Activated T-helper 1 cell treated with anti-CD3 and anti-CD28 coated beads, Interleukin-12 subunit alpha, Interleukin-12 subunit beta, Interleukin-2, Interleukin-4 antibody, amounts not matched to agents 30 ng/mL and 10 ng/mL and 1 ng/mL, durations not matched to agents 14 hours and 24 hours and 36 hours (primary cell): ENCODE results near the gene TIMP2. TPM values are rescaled to one million over a fixed set of nuclear protein-coding genes. Genes with fewer than 3 reads are reported as not detected.
"Not testable (repeated sequence)": the region's sequence is repeated elsewhere in the genome, so short reads cannot be mapped to it uniquely, and the experiment has no call there.

Source experiments
- DNase-seq: peaks from one replicate; pipeline ENCODE4 v3.0.0; 2021; ENCODE audit warnings: low spot score
- H3K27ac Mint-ChIP-seq: one replicate; pipeline ENCODE4 v1.8.0; 2021; ENCODE audit warnings: mild to moderate bottlenecking, mixed read lengths
- H3K27me3 Mint-ChIP-seq: one replicate; pipeline ENCODE4 v1.8.0; 2022; ENCODE audit warnings: mild to moderate bottlenecking, moderate library complexity, mixed read lengths; ENCODE audit not compliant: insufficient read depth
- H3K36me3 Mint-ChIP-seq: one replicate; pipeline ENCODE4 v1.8.0; 2021; ENCODE audit warnings: low read depth, mixed read lengths
- H3K4me1 Mint-ChIP-seq: one replicate; pipeline ENCODE4 v1.8.0; 2021; ENCODE audit warnings: low read depth, mixed read lengths
- H3K4me3 Mint-ChIP-seq: one replicate; pipeline ENCODE4 v1.8.0; 2021; ENCODE audit warnings: mild to moderate bottlenecking, moderate library complexity, mixed read lengths
- H3K9me3 Mint-ChIP-seq: one replicate; pipeline ENCODE4 v1.8.0; 2021; ENCODE audit warnings: mixed read lengths
- intact Hi-C: fragments of 100-400 bp; cut with micrococcal nuclease; formaldehyde crosslinking; loops from one replicate; pipeline ENCODE4 v1.15.1; 2024
- total RNA-seq: library from RNA; stranded (reverse); gene quantifications from 2 replicates; pipeline ENCODE4 v1.2.3, GENCODE V29; 2022

The TIMP2 gene
- total RNA-seq, 1 donor from 2014 or later = 1.1 TPM

- H3K36me3 Mint-ChIP-seq = no peaks in the 10 kb centered on the region
- intact Hi-C loops = no loop called here
- H3K27ac Mint-ChIP-seq = no peak overlapping the region
- H3K4me3 Mint-ChIP-seq = no peak overlapping the region
- peaks cover 6% of the 10 kb centered on the region for H3K27me3 Mint-ChIP-seq
- no peaks in the 10 kb centered on the region for H3K4me1 Mint-ChIP-seq
- DNase-seq = no peak
- no peaks in the 10 kb centered on the region for H3K9me3 Mint-ChIP-seq
Observed at GRCh38 chr17:78868391-78868790, 56.8 kb downstream of the TIMP2 start.

GRCh38 chr17:78867046-78867445, 58.1 kb downstream of the TIMP2 start:
- DNase-seq, H3K9me3 Mint-ChIP-seq, H3K27me3 Mint-ChIP-seq, H3K27ac Mint-ChIP-seq, intact Hi-C loops, H3K36me3 Mint-ChIP-seq, H3K4me1 Mint-ChIP-seq, H3K4me3 Mint-ChIP-seq: not testable (repeated sequence)

GRCh38 chr17:78865682-78866390, 59.4 kb downstream of the TIMP2 start:
- peak; percentile 51 for DNase-seq
- Mint-ChIP-seq H3K27ac (no peak overlapping the region), H3K4me3 (no peak overlapping the region), H3K9me3 (no peaks in the 10 kb centered on the region), H3K27me3 (peaks cover 8% of the 10 kb centered on the region), H3K4me1 (no peaks in the 10 kb centered on the region), H3K36me3 (no peaks in the 10 kb centered on the region)
- intact Hi-C loops = loop anchor here (1.0 kb wide), 2 partner anchors 59 to 105 kb away; partner anchors contain the start of gene TIMP2

GRCh38 chr17:78864117-78864516, 61.1 kb downstream of the TIMP2 start:
- Mint-ChIP-seq H3K36me3 (no peaks in the 10 kb centered on the region), H3K4me3 (no peak overlapping the region), H3K4me1 (no peaks in the 10 kb centered on the region), H3K9me3 (no peaks in the 10 kb centered on the region), H3K27ac (no peak overlapping the region), H3K27me3 (peaks cover 10% of the 10 kb centered on the region)
- intact Hi-C loops = no loop called here
- DNase-seq = no peak

- intact Hi-C loops = no loop called here
- Mint-ChIP-seq H3K36me3 (no peaks in the 10 kb centered on the region), H3K4me1 (no peaks in the 10 kb centered on the region), H3K27me3 (peaks cover 10% of the 10 kb centered on the region), H3K9me3 (no peaks in the 10 kb centered on the region), H3K4me3 (no peak overlapping the region), H3K27ac (no peak overlapping the region)
- no peak for DNase-seq
Observed at GRCh38 chr17:78862073-78863023, 62.8 kb downstream of the TIMP2 start.

GRCh38 chr17:78861229-78861628, 64.0 kb downstream of the TIMP2 start:
- Mint-ChIP-seq H3K27me3 (peaks cover 8% of the 10 kb centered on the region), H3K36me3 (no peaks in the 10 kb centered on the region), H3K27ac (no peak overlapping the region), H3K9me3 (no peaks in the 10 kb centered on the region), H3K4me3 (no peak overlapping the region), H3K4me1 (no peaks in the 10 kb centered on the region)
- intact Hi-C loops = no loop called here
- no peak for DNase-seq

GRCh38 chr17:78859051-78859450, 66.1 kb downstream of the TIMP2 start:
- H3K36me3 Mint-ChIP-seq = no peaks in the 10 kb centered on the region
- intact Hi-C loops = no loop called here
- H3K4me3 Mint-ChIP-seq = no peak overlapping the region
- peaks cover 4% of the 10 kb centered on the region for H3K27me3 Mint-ChIP-seq
- H3K4me1 Mint-ChIP-seq = no peaks in the 10 kb centered on the region
- no peaks in the 10 kb centered on the region for H3K9me3 Mint-ChIP-seq
- no peak for DNase-seq
- H3K27ac Mint-ChIP-seq = no peak overlapping the region

GRCh38 chr17:78857266-78857665, 67.9 kb downstream of the TIMP2 start:
- Mint-ChIP-seq H3K9me3 (no peaks in the 10 kb centered on the region), H3K4me1 (no peaks in the 10 kb centered on the region), H3K27me3 (peaks cover 10% of the 10 kb centered on the region), H3K4me3 (no peak overlapping the region), H3K36me3 (no peaks in the 10 kb centered on the region), H3K27ac (no peak overlapping the region)
- intact Hi-C loops = no loop called here
- no peak for DNase-seq

- Mint-ChIP-seq H3K4me1 (no peaks in the 10 kb centered on the region), H3K4me3 (no peak overlapping the region), H3K9me3 (no peaks in the 10 kb centered on the region), H3K36me3 (no peaks in the 10 kb centered on the region), H3K27ac (no peak overlapping the region), H3K27me3 (peaks cover 8% of the 10 kb centered on the region)
- intact Hi-C loops = no loop called here
- no peak for DNase-seq
Observed at GRCh38 chr17:78855561-78856165, 69.5 kb downstream of the TIMP2 start.

- no peaks in the 10 kb centered on the region for H3K4me1 Mint-ChIP-seq
- H3K36me3 Mint-ChIP-seq = no peaks in the 10 kb centered on the region
- H3K4me3 Mint-ChIP-seq = no peak overlapping the region
- peaks cover 6% of the 10 kb centered on the region for H3K27me3 Mint-ChIP-seq
- intact Hi-C loops = no loop called here
- H3K9me3 Mint-ChIP-seq = no peaks in the 10 kb centered on the region
- no peak for DNase-seq
- H3K27ac Mint-ChIP-seq = no peak overlapping the region
Observed at GRCh38 chr17:78854508-78854907, 70.7 kb downstream of the TIMP2 start.

- no peak for DNase-seq
- no peak overlapping the region for H3K4me3 Mint-ChIP-seq
- no peaks in the 10 kb centered on the region for H3K4me1 Mint-ChIP-seq
- H3K27ac Mint-ChIP-seq = no peak overlapping the region
- no peaks in the 10 kb centered on the region for H3K9me3 Mint-ChIP-seq
- H3K27me3 Mint-ChIP-seq = peaks cover 6% of the 10 kb centered on the region
- no peaks in the 10 kb centered on the region for H3K36me3 Mint-ChIP-seq
- intact Hi-C loops = no loop called here
Observed at GRCh38 chr17:78853926-78854394, 71.2 kb downstream of the TIMP2 start.

- peaks cover 6% of the 10 kb centered on the region for H3K27me3 Mint-ChIP-seq
- H3K9me3 Mint-ChIP-seq = no peaks in the 10 kb centered on the region
- H3K4me3 Mint-ChIP-seq = no peak overlapping the region
- intact Hi-C loops = no loop called here
- no peak for DNase-seq
- no peaks in the 10 kb centered on the region for H3K4me1 Mint-ChIP-seq
- no peaks in the 10 kb centered on the region for H3K36me3 Mint-ChIP-seq
- no peak overlapping the region for H3K27ac Mint-ChIP-seq
Observed at GRCh38 chr17:78852709-78853121, 72.5 kb downstream of the TIMP2 start.

- intact Hi-C loops = no loop called here
Observed at GRCh38 chr17:78849026-78849425, 76.2 kb downstream of the TIMP2 start.

More at GRCh38 chr17:78849026-78849425, 76.2 kb downstream of the TIMP2 start:
- Mint-ChIP-seq H3K36me3 (no peaks in the 10 kb centered on the region), H3K27me3 (peaks cover 6% of the 10 kb centered on the region), H3K27ac (no peak overlapping the region), H3K9me3 (no peaks in the 10 kb centered on the region), H3K4me1 (peaks cover 6% of the 10 kb centered on the region), H3K4me3 (no peak overlapping the region)
- DNase-seq = no peak
